Esophagus muscularis mucosa (tissue), 4 donors: ENCODE data around the gene COL8A2.

Experiments
- EP300 ChIP-seq: sonication (generic); formaldehyde crosslinking; IDR thresholded peaks from one replicate; pipeline ENCODE4 v1.6.1; 2017; ENCODE audit warnings: antibody characterized with exemption
- POLR2A ChIP-seq: fragments of 450-650 bp; IDR thresholded peaks from one replicate; pipeline ENCODE4 v1.6.1; 2017; ENCODE audit warnings: antibody characterized with exemption, moderate library complexity, mild to moderate bottlenecking, low read depth
- TF ChIP-seq, protein P1 (sequence below), 3 experiments: fragments of 200-600 bp in 2 of 3; fragments of 450-650 bp in 1 of 3; sonication (generic) in 2 of 3; IDR thresholded peaks; one replicate each; pipeline ENCODE4 v1.5.1; 2017 to 2019; ENCODE audit warnings: antibody characterized with exemption in 3 of 3, mild to moderate bottlenecking in 2 of 3, moderate library complexity in 1 of 3

DNA sequence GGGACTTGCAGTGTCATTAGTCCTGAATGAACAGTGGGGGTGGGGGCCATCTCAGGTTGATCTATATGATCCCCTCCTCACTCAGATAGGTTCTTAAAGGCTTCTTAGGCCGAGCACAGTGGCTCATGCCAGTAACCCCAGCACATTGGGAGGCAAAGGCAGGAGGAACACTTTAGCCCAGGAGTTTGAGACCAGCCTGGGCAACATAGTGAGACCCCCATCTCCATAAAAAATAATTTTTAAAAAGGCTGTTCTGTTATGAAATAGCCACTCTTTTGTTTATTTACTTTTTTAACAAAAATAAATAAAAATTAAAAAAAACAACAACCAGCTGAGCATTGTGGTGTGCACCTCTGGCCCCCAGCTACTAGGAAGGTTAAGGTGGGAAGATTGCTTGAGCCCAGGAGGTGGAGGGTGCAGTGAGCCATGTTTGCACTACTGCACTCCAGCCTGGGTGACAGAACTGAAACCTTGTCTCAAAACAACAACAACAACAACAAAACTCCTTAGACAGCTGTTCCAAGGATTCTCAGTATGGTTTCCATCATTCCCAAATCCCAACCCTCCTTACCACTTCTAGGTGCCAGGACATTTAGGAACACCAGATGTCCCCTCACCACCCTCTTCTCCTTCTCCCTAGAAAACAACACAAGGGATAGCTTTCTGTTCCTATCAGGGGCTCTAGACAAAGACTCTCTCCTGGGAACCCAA lies 26.3 kb upstream of the COL8A2 start:
- TF ChIP-seq, protein P1, sequence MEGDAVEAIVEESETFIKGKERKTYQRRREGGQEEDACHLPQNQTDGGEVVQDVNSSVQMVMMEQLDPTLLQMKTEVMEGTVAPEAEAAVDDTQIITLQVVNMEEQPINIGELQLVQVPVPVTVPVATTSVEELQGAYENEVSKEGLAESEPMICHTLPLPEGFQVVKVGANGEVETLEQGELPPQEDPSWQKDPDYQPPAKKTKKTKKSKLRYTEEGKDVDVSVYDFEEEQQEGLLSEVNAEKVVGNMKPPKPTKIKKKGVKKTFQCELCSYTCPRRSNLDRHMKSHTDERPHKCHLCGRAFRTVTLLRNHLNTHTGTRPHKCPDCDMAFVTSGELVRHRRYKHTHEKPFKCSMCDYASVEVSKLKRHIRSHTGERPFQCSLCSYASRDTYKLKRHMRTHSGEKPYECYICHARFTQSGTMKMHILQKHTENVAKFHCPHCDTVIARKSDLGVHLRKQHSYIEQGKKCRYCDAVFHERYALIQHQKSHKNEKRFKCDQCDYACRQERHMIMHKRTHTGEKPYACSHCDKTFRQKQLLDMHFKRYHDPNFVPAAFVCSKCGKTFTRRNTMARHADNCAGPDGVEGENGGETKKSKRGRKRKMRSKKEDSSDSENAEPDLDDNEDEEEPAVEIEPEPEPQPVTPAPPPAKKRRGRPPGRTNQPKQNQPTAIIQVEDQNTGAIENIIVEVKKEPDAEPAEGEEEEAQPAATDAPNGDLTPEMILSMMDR (IDR thresholded peaks at IDR 0.05) = no peak
- TF ChIP-seq POLR2A (no peak), EP300 (no peak)
